ENCODE measurements around the gene SEMA3D.

The SEMA3D gene

GRCh38 chr7:85125176-85125575 is 61.7 kb downstream of the SEMA3D start:
- H3K4me3 ChIP-seq (ENCODE audit: low read depth, low read length), result no peak overlapping the region
- TF ChIP-seq CTCF (IDR thresholded peaks at IDR 0.05; ENCODE audit: low read depth, low read length), result no peak
- in situ Hi-C loops (cut with HindIII; ENCODE audit: low sequenced_read_pairs), result no loop called here
- no peak for DNase-seq (ENCODE audit: low read depth, low spot score)

GRCh38 chr7:85119934-85120333 is 66.9 kb downstream of the SEMA3D start:
- TF ChIP-seq CTCF (IDR thresholded peaks at IDR 0.05; ENCODE audit: low read depth, low read length), result no peak
- in situ Hi-C loops (cut with HindIII; ENCODE audit: low sequenced_read_pairs), result no loop called here
- no peak overlapping the region for H3K4me3 ChIP-seq (ENCODE audit: low read depth, low read length)
- DNase-seq (ENCODE audit: low read depth, low spot score), result no peak

- TF ChIP-seq CTCF (IDR thresholded peaks at IDR 0.05; ENCODE audit: low read depth, low read length), result no peak
- in situ Hi-C loops (cut with HindIII; ENCODE audit: low sequenced_read_pairs), result no loop called here
- DNase-seq (ENCODE audit: low read depth, low spot score), result no peak
- no peak overlapping the region for H3K4me3 ChIP-seq (ENCODE audit: low read depth, low read length)
Observed at GRCh38 chr7:85115862-85116261, 71.0 kb downstream of the SEMA3D start.

GRCh38 chr7:85115006-85115405 is 71.8 kb downstream of the SEMA3D start:
- DNase-seq (ENCODE audit: low read depth, low spot score), result no peak
- in situ Hi-C loops (cut with HindIII; ENCODE audit: low sequenced_read_pairs), result no loop called here
- no peak for TF ChIP-seq CTCF (IDR thresholded peaks at IDR 0.05; ENCODE audit: low read depth, low read length)
- no peak overlapping the region for H3K4me3 ChIP-seq (ENCODE audit: low read depth, low read length)

- in situ Hi-C loops (cut with HindIII; ENCODE audit: low sequenced_read_pairs), result no loop called here
- no peak for DNase-seq (ENCODE audit: low read depth, low spot score)
- H3K4me3 ChIP-seq (ENCODE audit: low read depth, low read length), result no peak overlapping the region
- no peak for TF ChIP-seq CTCF (IDR thresholded peaks at IDR 0.05; ENCODE audit: low read depth, low read length)
Observed at GRCh38 chr7:85114342-85114741, 72.5 kb downstream of the SEMA3D start.

- no peak overlapping the region for H3K4me3 ChIP-seq (ENCODE audit: low read depth, low read length)
- no peak for DNase-seq (ENCODE audit: low read depth, low spot score)
- TF ChIP-seq CTCF (IDR thresholded peaks at IDR 0.05; ENCODE audit: low read depth, low read length), result no peak
- in situ Hi-C loops (cut with HindIII; ENCODE audit: low sequenced_read_pairs), result no loop called here
Observed at GRCh38 chr7:85111761-85112160, 75.1 kb downstream of the SEMA3D start.

GRCh38 chr7:85106719-85107118 is 80.1 kb downstream of the SEMA3D start:
- in situ Hi-C loops (cut with HindIII; ENCODE audit: low sequenced_read_pairs), result no loop called here
- TF ChIP-seq CTCF (IDR thresholded peaks at IDR 0.05; ENCODE audit: low read depth, low read length), result no peak
- H3K4me3 ChIP-seq (ENCODE audit: low read depth, low read length), result no peak overlapping the region
- no peak for DNase-seq (ENCODE audit: low read depth, low spot score)
